ENCODE data around the gene RNFT2. TPM values are rescaled to one million over a fixed set of nuclear protein-coding genes. Genes with fewer than 3 reads are reported as not detected.
A peak's percentile ranks its signal among the peaks of the same experiment; 100 is the strongest.
"Not testable (repeated sequence)": the region's sequence is repeated elsewhere in the genome, so short reads cannot be mapped to it uniquely, and the experiment has no call there.

RNFT2 gene
- total and polyA plus RNA-seq, 2 donors: 4.4 to 9.7 TPM

- 89% methylated on average over 8 of the region's 8 CpGs for WGBS
- Histone ChIP-seq H3K36me3 (ENCODE audit: control insufficient read depth in 2 of 2, insufficient read depth in 2 of 2, low read length in 1 of 2) (peaks cover 0 to 2% of the 10 kb centered on the region in 2 donors), H3K9me3 (ENCODE audit: control insufficient read depth in 2 of 2, insufficient read depth in 1 of 2, low read length in 1 of 2) (no peaks in the 10 kb centered on the region), H3K4me3 (ENCODE audit: low read length in 2 of 2) (no peak overlapping the region), H3K27ac (ENCODE audit: low read depth in 1 of 2, low read length in 1 of 2) (no peak overlapping the region), H3K4me1 (ENCODE audit: control insufficient read depth in 2 of 2, insufficient read depth in 2 of 2, low read length in 2 of 2) (peaks cover 3 to 8% of the 10 kb centered on the region in 2 donors), H3K27me3 (ENCODE audit: control insufficient read depth in 2 of 2, insufficient read depth in 1 of 2, low read length in 1 of 2) (no peaks in the 10 kb centered on the region)
- no peak for DNase-seq (ENCODE audit: low read depth in 6 of 9, low spot score in 9 of 9)
These were observed 33.5 kb downstream of the RNFT2 start for GRCh38 chr12:116771651-116772050.

GRCh38 chr12:116773276-116773731 is 35.2 kb downstream of the RNFT2 start:
- Histone ChIP-seq H3K36me3 (ENCODE audit: control insufficient read depth in 2 of 2, insufficient read depth in 2 of 2, low read length in 1 of 2) (peaks cover 0 to 2% of the 10 kb centered on the region in 2 donors), H3K4me1 (ENCODE audit: control insufficient read depth in 2 of 2, insufficient read depth in 2 of 2, low read length in 2 of 2) (peaks cover 3 to 19% of the 10 kb centered on the region in 2 donors), H3K27ac (ENCODE audit: low read depth in 1 of 2, low read length in 1 of 2) (no peak overlapping the region), H3K27me3 (ENCODE audit: control insufficient read depth in 2 of 2, insufficient read depth in 1 of 2, low read length in 1 of 2) (no peaks in the 10 kb centered on the region), H3K9me3 (ENCODE audit: control insufficient read depth in 2 of 2, insufficient read depth in 1 of 2, low read length in 1 of 2) (no peaks in the 10 kb centered on the region), H3K4me3 (ENCODE audit: low read length in 2 of 2) (no peak overlapping the region)
- no peak for DNase-seq (ENCODE audit: low read depth in 6 of 9, low spot score in 9 of 9)
- 86% methylated on average over 4 of the region's 4 CpGs for WGBS

GRCh38 chr12:116774020-116774419 is 35.9 kb downstream of the RNFT2 start:
- H3K27ac ChIP-seq (ENCODE audit: low read depth in 1 of 2, low read length in 1 of 2): peak overlapping the region in 1 of 2 donors; percentile 19
- 18% methylated on average over 4 of the region's 4 CpGs for WGBS
- H3K4me1 ChIP-seq (ENCODE audit: control insufficient read depth in 2 of 2, insufficient read depth in 2 of 2, low read length in 2 of 2): peaks cover 3 to 19% of the 10 kb centered on the region in 2 donors
- H3K36me3 ChIP-seq (ENCODE audit: control insufficient read depth in 2 of 2, insufficient read depth in 2 of 2, low read length in 1 of 2): peaks cover 0 to 2% of the 10 kb centered on the region in 2 donors
- H3K9me3 ChIP-seq (ENCODE audit: control insufficient read depth in 2 of 2, insufficient read depth in 1 of 2, low read length in 1 of 2): no peaks in the 10 kb centered on the region
- H3K4me3 ChIP-seq (ENCODE audit: low read length in 2 of 2): no peak overlapping the region
- no peaks in the 10 kb centered on the region for H3K27me3 ChIP-seq (ENCODE audit: control insufficient read depth in 2 of 2, insufficient read depth in 1 of 2, low read length in 1 of 2)
- DNase-seq (ENCODE audit: low read depth in 6 of 9, low spot score in 9 of 9): peak in 1 of 9 donors; percentile 34

- 97% methylated on average over 1 of the region's 1 CpG for WGBS
- Histone ChIP-seq H3K36me3 (ENCODE audit: control insufficient read depth in 2 of 2, insufficient read depth in 2 of 2, low read length in 1 of 2) (peaks cover 5 to 19% of the 10 kb centered on the region in 2 donors), H3K9me3 (ENCODE audit: control insufficient read depth in 2 of 2, insufficient read depth in 1 of 2, low read length in 1 of 2) (no peaks in the 10 kb centered on the region), H3K4me3 (ENCODE audit: low read length in 2 of 2) (no peak overlapping the region), H3K4me1 (ENCODE audit: control insufficient read depth in 2 of 2, insufficient read depth in 2 of 2, low read length in 2 of 2) (peaks cover 3 to 19% of the 10 kb centered on the region in 2 donors), H3K27me3 (ENCODE audit: control insufficient read depth in 2 of 2, insufficient read depth in 1 of 2, low read length in 1 of 2) (no peaks in the 10 kb centered on the region), H3K27ac (ENCODE audit: low read depth in 1 of 2, low read length in 1 of 2) (peak overlapping the region in 1 of 2 donors; percentile 0)
- DNase-seq (ENCODE audit: low read depth in 6 of 9, low spot score in 9 of 9): peak in 1 of 9 donors; percentile 33
These were observed 39.1 kb downstream of the RNFT2 start for GRCh38 chr12:116777245-116777644.

- no peak overlapping the region for H3K4me3 ChIP-seq (ENCODE audit: low read length in 2 of 2)
- H3K27ac ChIP-seq (ENCODE audit: low read depth in 1 of 2, low read length in 1 of 2): no peak overlapping the region
- H3K9me3 ChIP-seq (ENCODE audit: control insufficient read depth in 2 of 2, insufficient read depth in 1 of 2, low read length in 1 of 2): no peaks in the 10 kb centered on the region
- WGBS: 94% methylated on average over 2 of the region's 2 CpGs
- DNase-seq (ENCODE audit: low read depth in 6 of 9, low spot score in 9 of 9): no peak
- peaks cover 18 to 33% of the 10 kb centered on the region in 2 donors for H3K36me3 ChIP-seq (ENCODE audit: control insufficient read depth in 2 of 2, insufficient read depth in 2 of 2, low read length in 1 of 2)
- no peaks in the 10 kb centered on the region for H3K27me3 ChIP-seq (ENCODE audit: control insufficient read depth in 2 of 2, insufficient read depth in 1 of 2, low read length in 1 of 2)
- H3K4me1 ChIP-seq (ENCODE audit: control insufficient read depth in 2 of 2, insufficient read depth in 2 of 2, low read length in 2 of 2): peaks cover 0 to 13% of the 10 kb centered on the region in 2 donors
These were observed 41.5 kb downstream of the RNFT2 start for GRCh38 chr12:116779597-116779996.

GRCh38 chr12:116780942-116781341 is 42.8 kb downstream of the RNFT2 start:
- Histone ChIP-seq H3K4me1 (ENCODE audit: control insufficient read depth in 2 of 2, insufficient read depth in 2 of 2, low read length in 2 of 2) (peaks cover 0 to 11% of the 10 kb centered on the region in 2 donors), H3K36me3 (ENCODE audit: control insufficient read depth in 2 of 2, insufficient read depth in 2 of 2, low read length in 1 of 2) (peaks cover 18 to 33% of the 10 kb centered on the region in 2 donors), H3K27me3 (ENCODE audit: control insufficient read depth in 2 of 2, insufficient read depth in 1 of 2, low read length in 1 of 2) (no peaks in the 10 kb centered on the region), H3K27ac (ENCODE audit: low read depth in 1 of 2, low read length in 1 of 2) (no peak overlapping the region), H3K9me3 (ENCODE audit: control insufficient read depth in 2 of 2, insufficient read depth in 1 of 2, low read length in 1 of 2) (no peaks in the 10 kb centered on the region), H3K4me3 (ENCODE audit: low read length in 2 of 2) (no peak overlapping the region)
- 75% methylated on average over 4 of the region's 4 CpGs for WGBS
- DNase-seq (ENCODE audit: low read depth in 6 of 9, low spot score in 9 of 9): no peak

- Histone ChIP-seq H3K4me1 (ENCODE audit: control insufficient read depth in 2 of 2, insufficient read depth in 2 of 2, low read length in 2 of 2) (no peaks in the 10 kb centered on the region), H3K27me3 (ENCODE audit: control insufficient read depth in 2 of 2, insufficient read depth in 1 of 2, low read length in 1 of 2) (no peaks in the 10 kb centered on the region), H3K27ac (ENCODE audit: low read depth in 1 of 2, low read length in 1 of 2) (no peak overlapping the region), H3K4me3 (ENCODE audit: low read length in 2 of 2) (no peak overlapping the region), H3K36me3 (ENCODE audit: control insufficient read depth in 2 of 2, insufficient read depth in 2 of 2, low read length in 1 of 2) (peaks cover 18 to 36% of the 10 kb centered on the region in 2 donors), H3K9me3 (ENCODE audit: control insufficient read depth in 2 of 2, insufficient read depth in 1 of 2, low read length in 1 of 2) (peaks cover 0 to 4% of the 10 kb centered on the region in 2 donors)
- WGBS: 95% methylated on average over 6 of the region's 6 CpGs
- no peak for DNase-seq (ENCODE audit: low read depth in 6 of 9, low spot score in 9 of 9)
These were observed 45.6 kb downstream of the RNFT2 start for GRCh38 chr12:116783525-116784237.

GRCh38 chr12:116784238-116784612 is 46.1 kb downstream of the RNFT2 start:
- Histone ChIP-seq H3K27ac (ENCODE audit: low read depth in 1 of 2, low read length in 1 of 2) (no peak overlapping the region), H3K36me3 (ENCODE audit: control insufficient read depth in 2 of 2, insufficient read depth in 2 of 2, low read length in 1 of 2) (peaks cover 18 to 36% of the 10 kb centered on the region in 2 donors), H3K4me1 (ENCODE audit: control insufficient read depth in 2 of 2, insufficient read depth in 2 of 2, low read length in 2 of 2) (no peaks in the 10 kb centered on the region), H3K9me3 (ENCODE audit: control insufficient read depth in 2 of 2, insufficient read depth in 1 of 2, low read length in 1 of 2) (peaks cover 0 to 4% of the 10 kb centered on the region in 2 donors), H3K4me3 (ENCODE audit: low read length in 2 of 2) (no peak overlapping the region), H3K27me3 (ENCODE audit: control insufficient read depth in 2 of 2, insufficient read depth in 1 of 2, low read length in 1 of 2) (no peaks in the 10 kb centered on the region)
- 98% methylated on average over 7 of the region's 7 CpGs for WGBS
- DNase-seq (ENCODE audit: low read depth in 6 of 9, low spot score in 9 of 9): no peak

- not testable (repeated sequence) for H3K9me3 ChIP-seq (ENCODE audit: control insufficient read depth in 2 of 2, insufficient read depth in 1 of 2, low read length in 1 of 2); H3K27ac ChIP-seq (ENCODE audit: low read depth in 1 of 2, low read length in 1 of 2); DNase-seq (ENCODE audit: low read depth in 6 of 9, low spot score in 9 of 9); H3K4me3 ChIP-seq (ENCODE audit: low read length in 2 of 2); H3K27me3 ChIP-seq (ENCODE audit: control insufficient read depth in 2 of 2, insufficient read depth in 1 of 2, low read length in 1 of 2); H3K4me1 ChIP-seq (ENCODE audit: control insufficient read depth in 2 of 2, insufficient read depth in 2 of 2, low read length in 2 of 2); H3K36me3 ChIP-seq (ENCODE audit: control insufficient read depth in 2 of 2, insufficient read depth in 2 of 2, low read length in 1 of 2)
These were observed 51.4 kb downstream of the RNFT2 start for GRCh38 chr12:116789562-116789961.

Measured in thymus (tissue), 11 donors.